H9 (cell line): Measurements from ENCODE around the gene ARCN1. TPM values are rescaled to one million over a fixed set of nuclear protein-coding genes. Genes with fewer than 3 reads are reported as not detected.

Experiments
- DNase-seq: peaks from one replicate; pipeline ENCODE4 v3.0.0-alpha.2; 2017
- H2AFZ ChIP-seq: one replicate; pipeline ENCODE4 v1.6.1; 2013; ENCODE audit warnings: mild to moderate bottlenecking, low read length, control low read depth, moderate library complexity
- H2AK5ac ChIP-seq: 2 replicates; pipeline ENCODE4 v1.6.1; 2013; ENCODE audit warnings: low read length, control low read depth, mixed read lengths; ENCODE audit not compliant: insufficient read length
- H2BK120ac ChIP-seq: one replicate; pipeline ENCODE4 v1.6.1; 2013; ENCODE audit warnings: low read depth, mild to moderate bottlenecking, low read length, control low read depth, inconsistent platforms; ENCODE audit not compliant: poor library complexity, severe bottlenecking
- H2BK12ac ChIP-seq: 2 replicates; pipeline ENCODE4 v1.6.1; 2013; ENCODE audit warnings: low read length, control low read depth, mixed read lengths, low read depth; ENCODE audit not compliant: insufficient read length
- H2BK15ac ChIP-seq: 2 replicates; pipeline ENCODE4 v1.6.1; 2013; ENCODE audit warnings: low read depth, low read length, control low read depth
- H2BK20ac ChIP-seq: one replicate; pipeline ENCODE4 v1.6.1; 2013; ENCODE audit warnings: low read depth, mild to moderate bottlenecking, low read length, control low read depth, inconsistent platforms; ENCODE audit not compliant: poor library complexity, severe bottlenecking
- H2BK5ac ChIP-seq: 2 replicates; pipeline ENCODE4 v1.6.1; 2013; ENCODE audit warnings: low read length, control low read depth, mixed read lengths; ENCODE audit not compliant: insufficient read length
- H3K14ac ChIP-seq: 2 replicates; pipeline ENCODE4 v1.6.1; 2013; ENCODE audit warnings: low read length, control low read depth; ENCODE audit not compliant: insufficient read depth
- H3K18ac ChIP-seq: 2 replicates; pipeline ENCODE4 v1.6.1; 2013; ENCODE audit warnings: low read depth, mild to moderate bottlenecking, mixed read lengths, low read length, control low read depth; ENCODE audit not compliant: insufficient read length
- H3K23ac ChIP-seq: 2 replicates; pipeline ENCODE4 v1.6.1; 2013; ENCODE audit warnings: low read length, control low read depth, mixed read lengths, low read depth; ENCODE audit not compliant: insufficient read length
- H3K23me2 ChIP-seq: 2 replicates; pipeline ENCODE4 v1.6.1; 2013; ENCODE audit warnings: low read depth, mild to moderate bottlenecking, mixed read lengths, low read length, control low read depth; ENCODE audit not compliant: insufficient read length, poor library complexity, severe bottlenecking
- H3K27ac ChIP-seq: 2 replicates; pipeline ENCODE4 v1.5.1; 2013; ENCODE audit warnings: low read length, control low read depth, mixed read lengths, low read depth; ENCODE audit not compliant: insufficient read length
- H3K27me3 ChIP-seq: 2 replicates; pipeline ENCODE4 v1.6.1; 2013; ENCODE audit warnings: low read length, control low read depth, inconsistent platforms; ENCODE audit not compliant: insufficient read depth
- H3K4ac ChIP-seq: 2 replicates; pipeline ENCODE4 v1.6.1; 2013; ENCODE audit warnings: low read depth, mild to moderate bottlenecking, control low read depth, inconsistent platforms, low read length, moderate library complexity
- H3K4me1 ChIP-seq: 2 replicates; pipeline ENCODE4 v1.6.1; 2013; ENCODE audit warnings: low read length, control low read depth, inconsistent platforms; ENCODE audit not compliant: insufficient read depth
- H3K4me2 ChIP-seq: 2 replicates; pipeline ENCODE4 v1.6.1; 2013; ENCODE audit warnings: low read length, control low read depth, mixed read lengths; ENCODE audit not compliant: insufficient read length, insufficient read depth
- H3K56ac ChIP-seq: 2 replicates; pipeline ENCODE4 v1.6.1; 2013; ENCODE audit warnings: low read depth, mild to moderate bottlenecking, mixed read lengths, low read length, control low read depth; ENCODE audit not compliant: insufficient read length
- H3K79me1 ChIP-seq: 2 replicates; pipeline ENCODE4 v1.6.1; 2013; ENCODE audit warnings: low read depth, mild to moderate bottlenecking, moderate library complexity, low read length, control low read depth, inconsistent platforms; ENCODE audit not compliant: insufficient read depth, poor library complexity, severe bottlenecking
- H3K79me2 ChIP-seq: 2 replicates; pipeline ENCODE4 v1.6.1; 2013; ENCODE audit warnings: low read length, control low read depth, inconsistent platforms; ENCODE audit not compliant: insufficient read depth
- H3K9ac ChIP-seq: 2 replicates; pipeline ENCODE4 v1.6.1; 2013; ENCODE audit warnings: low read length, control low read depth, mixed read lengths; ENCODE audit not compliant: insufficient read length; ENCODE audit errors: extremely low read depth
- H3K9me3 ChIP-seq: one replicate; pipeline ENCODE4 v1.6.1; 2013; ENCODE audit warnings: low read depth, low read length, inconsistent platforms; ENCODE audit not compliant: control insufficient read depth
- H3T11ph ChIP-seq: one replicate; pipeline ENCODE4 v1.6.1; 2013; ENCODE audit warnings: mild to moderate bottlenecking, low read length, control low read depth, inconsistent platforms
- H4K20me1 ChIP-seq: one replicate; pipeline ENCODE4 v1.6.1; 2013; ENCODE audit not compliant: control insufficient read depth, insufficient read length, insufficient read depth
- H4K5ac ChIP-seq: 2 replicates; pipeline ENCODE4 v1.6.1; 2013; ENCODE audit warnings: low read depth, mild to moderate bottlenecking, mixed read lengths, low read length, control low read depth; ENCODE audit not compliant: insufficient read length
- H4K8ac ChIP-seq: replicated peaks from 2 replicates; pipeline ENCODE4 v1.6.1; 2013; ENCODE audit warnings: low read length, control low read depth, mixed read lengths, low read depth; ENCODE audit not compliant: insufficient read length
- H4K91ac ChIP-seq: 2 replicates; pipeline ENCODE4 v1.6.1; 2013; ENCODE audit warnings: low read depth, mild to moderate bottlenecking, moderate library complexity, mixed read lengths, low read length, control low read depth; ENCODE audit not compliant: insufficient read length
- H3K27ac Mint-ChIP-seq, 3 experiments: 2 replicates in 2 of 3; 3 replicates in 1 of 3; pipeline ENCODE4 v1.8.0; 2020 to 2021; ENCODE audit warnings: mixed read lengths in 3 of 3, mild to moderate bottlenecking in 1 of 3, moderate library complexity in 1 of 3
- H3K27me3 Mint-ChIP-seq: 2 replicates; pipeline ENCODE4 v1.8.0; 2021; ENCODE audit warnings: low read depth, mild to moderate bottlenecking, moderate library complexity, mixed read lengths
- H3K36me3 Mint-ChIP-seq, 3 experiments: 2 replicates in 2 of 3; 3 replicates in 1 of 3; pipeline ENCODE4 v1.8.0; 2020 to 2021; ENCODE audit warnings: low read depth in 3 of 3, mixed read lengths in 3 of 3; ENCODE audit not compliant: insufficient read depth in 1 of 3
- H3K4me1 Mint-ChIP-seq, 2 experiments: 2 replicates each; pipeline ENCODE4 v1.8.0; 2020; ENCODE audit warnings: mixed read lengths in 2 of 2
- H3K4me3 Mint-ChIP-seq, 2 experiments: 2 replicates in 1 of 2; 3 replicates in 1 of 2; pipeline ENCODE4 v1.8.0; 2020 to 2021; ENCODE audit warnings: mild to moderate bottlenecking in 2 of 2, mixed read lengths in 2 of 2, moderate library complexity in 1 of 2
- H3K9me3 Mint-ChIP-seq, 2 experiments: 2 replicates in 1 of 2; 3 replicates in 1 of 2; pipeline ENCODE4 v1.8.0; 2020; ENCODE audit warnings: mild to moderate bottlenecking in 2 of 2, mixed read lengths in 2 of 2, moderate library complexity in 1 of 2
- WGBS: extraction: QIAGEN DNeasy Blood & Tissue Kit; methylation state at CpG from one replicate; pipeline ENCODE4 v1.1.7; 2013; ENCODE audit warnings: missing lambda C conversion rate, low lambda C conversion rate, mixed read lengths; ENCODE audit not compliant: insufficient read length; ENCODE audit errors: extremely low coverage; 5-methylcytosine and 5-hydroxymethylcytosine counted together
- total RNA-seq: library from RNA; stranded (reverse); gene quantifications from 2 replicates; pipeline ENCODE4 v1.2.1, GENCODE V29; 2021
- TF ChIP-seq, protein P1 (sequence below): fragments of 200-600 bp; sonication (generic); conservative IDR thresholded peaks from 3 replicates; pipeline ENCODE4 v1.8.0; 2021; ENCODE audit warnings: antibody characterized with exemption, mild to moderate bottlenecking

Gene ARCN1
- total RNA-seq, 1 experiment from 2014 or later, result 152 TPM

DNA sequence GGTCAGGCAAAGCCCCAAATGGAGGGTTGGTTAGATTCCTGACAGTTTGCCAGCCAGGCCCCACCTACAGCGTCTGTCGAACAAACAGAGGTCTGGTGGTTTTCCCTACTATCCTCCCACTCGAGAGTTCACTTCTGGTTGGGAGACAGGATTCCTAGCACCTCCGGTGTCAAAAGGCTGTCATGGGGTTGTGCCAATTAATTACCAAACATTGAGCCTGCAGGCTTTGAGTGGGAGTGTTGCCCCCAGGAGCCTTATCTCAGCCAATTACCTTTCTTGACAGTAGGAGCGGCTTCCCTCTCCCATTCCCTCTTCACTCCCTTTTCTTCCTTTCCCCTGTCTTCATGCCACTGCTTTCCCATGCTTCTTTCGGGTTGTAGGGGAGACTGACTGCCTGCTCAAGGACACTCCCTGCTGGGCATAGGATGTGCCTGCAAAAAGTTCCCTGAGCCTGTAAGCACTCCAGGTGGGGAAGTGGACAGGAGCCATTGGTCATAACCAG, 49.6 kb upstream of the ARCN1 start:
- Histone ChIP-seq H4K8ac (no peak overlapping the region), H2AFZ (no peak overlapping the region), H3K18ac (no peak overlapping the region), H3K56ac (no peak overlapping the region), H3K27ac (no peak overlapping the region), H4K5ac (no peak overlapping the region), H3K9me3 (no peaks in the 10 kb centered on the region), H3K79me2 (no peaks in the 10 kb centered on the region), H2BK5ac (no peak overlapping the region), H3T11ph (no peak overlapping the region), H3K23ac (no peak overlapping the region), H2BK20ac (no peak overlapping the region), H3K9ac (no peak overlapping the region), H3K23me2 (no peaks in the 10 kb centered on the region), H3K79me1 (no peaks in the 10 kb centered on the region), H3K27me3 (no peaks in the 10 kb centered on the region), H2BK120ac (no peak overlapping the region), H4K20me1 (no peaks in the 10 kb centered on the region), H3K14ac (no peak overlapping the region), H2BK15ac (no peak overlapping the region), H3K4me1 (no peaks in the 10 kb centered on the region), H2BK12ac (no peak overlapping the region), H4K91ac (no peak overlapping the region), H3K4ac (no peak overlapping the region), H2AK5ac (no peak overlapping the region), H3K4me2 (no peak overlapping the region)
- Mint-ChIP-seq H3K4me3 (no peak overlapping the region), H3K36me3 (peaks cover 31 to 66% (median 63%) of the 10 kb centered on the region in 3 experiments; a peak in 6 of 7 replicates), H3K27me3 (no peaks in the 10 kb centered on the region), H3K4me1 (peaks cover 10 to 12% of the 10 kb centered on the region in 2 experiments), H3K27ac (peak overlapping the region in 1 of 3 experiments; percentile 84; a peak in 1 of 7 replicates), H3K9me3 (no peaks in the 10 kb centered on the region)
- DNase-seq, result peak; percentile 62
- TF ChIP-seq, protein P1, sequence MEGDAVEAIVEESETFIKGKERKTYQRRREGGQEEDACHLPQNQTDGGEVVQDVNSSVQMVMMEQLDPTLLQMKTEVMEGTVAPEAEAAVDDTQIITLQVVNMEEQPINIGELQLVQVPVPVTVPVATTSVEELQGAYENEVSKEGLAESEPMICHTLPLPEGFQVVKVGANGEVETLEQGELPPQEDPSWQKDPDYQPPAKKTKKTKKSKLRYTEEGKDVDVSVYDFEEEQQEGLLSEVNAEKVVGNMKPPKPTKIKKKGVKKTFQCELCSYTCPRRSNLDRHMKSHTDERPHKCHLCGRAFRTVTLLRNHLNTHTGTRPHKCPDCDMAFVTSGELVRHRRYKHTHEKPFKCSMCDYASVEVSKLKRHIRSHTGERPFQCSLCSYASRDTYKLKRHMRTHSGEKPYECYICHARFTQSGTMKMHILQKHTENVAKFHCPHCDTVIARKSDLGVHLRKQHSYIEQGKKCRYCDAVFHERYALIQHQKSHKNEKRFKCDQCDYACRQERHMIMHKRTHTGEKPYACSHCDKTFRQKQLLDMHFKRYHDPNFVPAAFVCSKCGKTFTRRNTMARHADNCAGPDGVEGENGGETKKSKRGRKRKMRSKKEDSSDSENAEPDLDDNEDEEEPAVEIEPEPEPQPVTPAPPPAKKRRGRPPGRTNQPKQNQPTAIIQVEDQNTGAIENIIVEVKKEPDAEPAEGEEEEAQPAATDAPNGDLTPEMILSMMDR, result peak; percentile 55; the same call in 2 of the 3 replicates
- no CpG with 5 or more reads among the region's 6 CpGs for WGBS
